HG03108 (cell line): ENCODE measurements around the gene ZNF423.

Experiments
- ATAC-seq: cut with Tn5 transposase; IDR thresholded peaks from one replicate; pipeline ENCODE4 v1.9.1; 2021; ENCODE audit warnings: moderate library complexity; ENCODE audit not compliant: unreplicated experiment

Gene ZNF423

GRCh38 chr16:49731911-49732310, 124.0 kb downstream of the ZNF423 start:
- ATAC-seq: no peak

GRCh38 chr16:49730772-49731171, 125.1 kb downstream of the ZNF423 start:
- ATAC-seq: no peak

GRCh38 chr16:49727611-49728010, 128.3 kb downstream of the ZNF423 start:
- ATAC-seq: no peak

- no peak for ATAC-seq
Observed at GRCh38 chr16:49726155-49726554, 129.8 kb downstream of the ZNF423 start.

- no peak for ATAC-seq
Observed at GRCh38 chr16:49725651-49726050, 130.3 kb downstream of the ZNF423 start.

- no peak for ATAC-seq
Observed at GRCh38 chr16:49724774-49725173, 131.1 kb downstream of the ZNF423 start.

GRCh38 chr16:49723310-49723709, 132.6 kb downstream of the ZNF423 start:
- no peak for ATAC-seq

GRCh38 chr16:49720225-49720624, 135.7 kb downstream of the ZNF423 start:
- ATAC-seq: no peak

- no peak for ATAC-seq
Observed at GRCh38 chr16:49717689-49718088, 138.2 kb downstream of the ZNF423 start.

GRCh38 chr16:49716339-49716934, 139.5 kb downstream of the ZNF423 start:
- ATAC-seq: no peak

GRCh38 chr16:49713770-49714169, 142.1 kb downstream of the ZNF423 start:
- no peak for ATAC-seq

- ATAC-seq: no peak
Observed at GRCh38 chr16:49712542-49712941, 143.4 kb downstream of the ZNF423 start.

- no peak for ATAC-seq
Observed at GRCh38 chr16:49712106-49712505, 143.8 kb downstream of the ZNF423 start.

- no peak for ATAC-seq
Observed at GRCh38 chr16:49709057-49709456, 146.9 kb downstream of the ZNF423 start.

- no peak for ATAC-seq
Observed at GRCh38 chr16:49708491-49708890, 147.4 kb downstream of the ZNF423 start.

GRCh38 chr16:49706620-49707355, 149.1 kb downstream of the ZNF423 start:
- ATAC-seq: no peak

- no peak for ATAC-seq
Observed at GRCh38 chr16:49704586-49705155, 151.2 kb downstream of the ZNF423 start.

GRCh38 chr16:49703483-49703882, 152.4 kb downstream of the ZNF423 start:
- ATAC-seq: no peak

GRCh38 chr16:49701789-49702494, 154.0 kb downstream of the ZNF423 start:
- no peak for ATAC-seq

- no peak for ATAC-seq
Observed at GRCh38 chr16:49701065-49701685, 154.7 kb downstream of the ZNF423 start.
